Activated B cell treated with CpG ODN at 0.5 μM for 24 hours (primary cell): Measurements from ENCODE around the gene PTH2. TPM values are rescaled to one million over a fixed set of nuclear protein-coding genes. Genes with fewer than 3 reads are reported as not detected.
A peak's percentile ranks its signal among the peaks of the same experiment; 100 is the strongest.

ENCODE experiments used
- ATAC-seq: fragments of 200-7000 bp; cut with Tn5 transposase; one replicate; pipeline ENCODE4 v1.10.0; 2021; ENCODE audit warnings: low read depth, mild to moderate bottlenecking, moderate library complexity
- CTCF ChIA-PET: fragments of 350-600 bp; sonication (Branson Sonifier 250); formaldehyde crosslinking; loops from one replicate; lab custom pipeline; 2021; ENCODE audit warnings: antibody characterized with exemption; lab: Charles Lee
- POLR2A ChIA-PET: fragments of 350-600 bp; sonication (Branson Sonifier 250); formaldehyde crosslinking; loops from one replicate; lab custom pipeline; 2021; ENCODE audit warnings: antibody characterized with exemption; lab: Charles Lee
- DNase-seq: peaks from one replicate; pipeline ENCODE4 v3.0.0; 2022
- H3K27ac Mint-ChIP-seq: one replicate; pipeline ENCODE4 v1.8.0; 2020; ENCODE audit warnings: mixed read lengths
- H3K27me3 Mint-ChIP-seq: one replicate; pipeline ENCODE4 v1.8.0; 2021; ENCODE audit warnings: mixed read lengths
- H3K36me3 Mint-ChIP-seq: one replicate; pipeline ENCODE4 v1.8.0; 2021; ENCODE audit warnings: low read depth, mixed read lengths
- H3K4me1 Mint-ChIP-seq: one replicate; pipeline ENCODE4 v1.8.0; 2021; ENCODE audit warnings: mixed read lengths
- H3K4me3 Mint-ChIP-seq: one replicate; pipeline ENCODE4 v1.8.0; 2020; ENCODE audit warnings: mild to moderate bottlenecking, mixed read lengths
- H3K9me3 Mint-ChIP-seq: one replicate; pipeline ENCODE4 v1.8.0; 2020; ENCODE audit warnings: mixed read lengths
- CTCF ChIP-seq: fragments of 200-600 bp; IDR thresholded peaks from one replicate; pipeline ENCODE4 v1.8.0; 2022; ENCODE audit warnings: antibody characterized with exemption, mild to moderate bottlenecking
- intact Hi-C: fragments of 100-400 bp; cut with micrococcal nuclease; formaldehyde crosslinking; loops from one replicate; pipeline ENCODE4 v1.15.1; 2024
- total RNA-seq: library from RNA; stranded (reverse); gene quantifications from 2 replicates; pipeline ENCODE4 v1.2.3, GENCODE V29; 2022

Gene PTH2
- total RNA-seq, 1 donor from 2014 or later, result not detected

- Mint-ChIP-seq H3K4me3 (no peak overlapping the region), H3K36me3 (peaks cover 54% of the 10 kb centered on the region), H3K27ac (no peak overlapping the region), H3K9me3 (no peaks in the 10 kb centered on the region), H3K27me3 (no peaks in the 10 kb centered on the region), H3K4me1 (peaks cover 35% of the 10 kb centered on the region)
- ChIA-PET POLR2A (interaction anchor here (1.0 to 10.9 kb wide), 3 partner anchors 12 to 32 kb away, joined by 4 to 193 read pairs (median 5); partner anchors contain the start of gene FLT3LG), CTCF (interaction anchor here (1.3 to 1.6 kb wide), 2 partner anchors 12 to 14 kb away, joined by 4 to 5 read pairs; no protein-coding TSS in a partner anchor)
- intact Hi-C loops, result loop anchor here (10.0 kb wide), 2 partner anchors 582 to 732 kb away; partner anchors contain the start of gene PPP1R15A
- DNase-seq (no peak), ATAC-seq (no peak)
- TF ChIP-seq CTCF, result no peak
Measured at GRCh38 chr19:49456326-49456725, 33.1 kb upstream of the PTH2 start.

- ATAC-seq (no peak), DNase-seq (no peak)
- Mint-ChIP-seq H3K4me3 (no peak overlapping the region), H3K36me3 (peaks cover 56% of the 10 kb centered on the region), H3K27me3 (no peaks in the 10 kb centered on the region), H3K4me1 (peaks cover 41% of the 10 kb centered on the region), H3K9me3 (no peaks in the 10 kb centered on the region), H3K27ac (no peak overlapping the region)
- POLR2A ChIA-PET, result interaction anchor here (1.0 to 10.9 kb wide), 3 partner anchors 13 to 33 kb away, joined by 4 to 193 read pairs (median 5); partner anchors contain the start of gene FLT3LG
- intact Hi-C loops, result loop anchor here (10.0 kb wide), 2 partner anchors 581 to 731 kb away; partner anchors contain the start of gene PPP1R15A
- TF ChIP-seq CTCF, result no peak
- CTCF ChIA-PET, result interaction anchor here (1.3 to 1.6 kb wide), 2 partner anchors 11 to 15 kb away, joined by 4 to 5 read pairs; no protein-coding TSS in a partner anchor
Measured at GRCh38 chr19:49455773-49456172, 32.5 kb upstream of the PTH2 start.

GRCh38 chr19:49453757-49454240 lies 30.6 kb upstream of the PTH2 start:
- ATAC-seq (peak; percentile 2), DNase-seq (no peak)
- ChIA-PET CTCF (interaction anchor here (1.7 kb wide), 1 partner anchor 17 kb away, joined by 9 read pairs; no protein-coding TSS in a partner anchor), POLR2A (interaction anchor here (0.6 to 10.9 kb wide), 26 partner anchors 12 to 1134 kb away, joined by 3 to 193 read pairs (median 4); partner anchors contain the start of genes CD37, FLT3LG, FUZ and KASH5)
- H3K27me3 Mint-ChIP-seq, result no peaks in the 10 kb centered on the region
- intact Hi-C loops, result loop anchor here (1.0 to 10.0 kb wide), 14 partner anchors 16 to 874 kb away; partner anchors contain the start of genes AKT1S1, BCL2L12, C19orf73 and IRF3
- peak overlapping the region; percentile 99 for H3K4me3 Mint-ChIP-seq
- H3K4me1 Mint-ChIP-seq, result peaks cover 54% of the 10 kb centered on the region
- TF ChIP-seq CTCF, result no peak
- H3K27ac Mint-ChIP-seq, result peak overlapping the region; percentile 100
- peaks cover 60% of the 10 kb centered on the region for H3K36me3 Mint-ChIP-seq
- no peaks in the 10 kb centered on the region for H3K9me3 Mint-ChIP-seq

- Mint-ChIP-seq H3K36me3 (peaks cover 65% of the 10 kb centered on the region), H3K4me3 (peak within 1 kb of the TSS; percentile 99), H3K27ac (peak within 1 kb of the TSS; percentile 100), H3K27me3 (no peaks in the 10 kb centered on the region), H3K4me1 (peaks cover 56% of the 10 kb centered on the region), H3K9me3 (no peaks in the 10 kb centered on the region)
- DNase-seq (peak; percentile 96), ATAC-seq (peak; percentile 82)
- intact Hi-C loops, result loop anchor here (1.0 to 10.0 kb wide), 14 partner anchors 16 to 874 kb away; partner anchors contain the start of genes AKT1S1, BCL2L12, C19orf73 and IRF3
- POLR2A ChIA-PET, result interaction anchor here (0.6 to 10.9 kb wide), 30 partner anchors 11 to 459 kb away, joined by 3 to 193 read pairs (median 4); partner anchors contain the start of genes CD37, FLT3LG, FUZ and KASH5
- TF ChIP-seq CTCF, result no peak
- CTCF ChIA-PET, result interaction anchor here (0.8 to 1.7 kb wide), 3 partner anchors 17 to 145 kb away, joined by 3 to 9 read pairs (median 5); no protein-coding TSS in a partner anchor
Measured at GRCh38 chr19:49453013-49453756, 29.9 kb upstream of the PTH2 start, which contains the start of gene ALDH16A1. Gene ALDH16A1, plus strand, starts transcription at chr19:49453225. Its CDS starts 107 bp downstream, at chr19:49453332.
